MV-4-11 (cell line): ENCODE results near the gene FBXO17.
A peak's percentile ranks its signal among the peaks of the same experiment; 100 is the strongest.

Source experiments
- DNase-seq: peaks from one replicate; lab custom pipeline; 2025; lab: John Stamatoyannopoulos, UW

FBXO17 gene

GRCh38 chr19:38917516-38917915, 58.0 kb downstream of the FBXO17 start:
- DNase-seq, result no peak

GRCh38 chr19:38915329-38916321, 59.9 kb downstream of the FBXO17 start:
- no peak for DNase-seq

- no peak for DNase-seq
Measured at GRCh38 chr19:38913958-38914357, 61.6 kb downstream of the FBXO17 start.

GRCh38 chr19:38912600-38913514, 62.7 kb downstream of the FBXO17 start:
- peak; percentile 100 for DNase-seq

- DNase-seq, result no peak
Measured at GRCh38 chr19:38911388-38912001, 64.0 kb downstream of the FBXO17 start.

- no peak for DNase-seq
Measured at GRCh38 chr19:38910488-38910887, 65.1 kb downstream of the FBXO17 start.

- no peak for DNase-seq
Measured at GRCh38 chr19:38908911-38909310, 66.6 kb downstream of the FBXO17 start.

GRCh38 chr19:38907670-38908069, 67.9 kb downstream of the FBXO17 start:
- DNase-seq, result no peak

- no peak for DNase-seq
Measured at GRCh38 chr19:38907227-38907626, 68.3 kb downstream of the FBXO17 start.

GRCh38 chr19:38905620-38906019, 69.9 kb downstream of the FBXO17 start:
- DNase-seq, result no peak

- no peak for DNase-seq
Measured at GRCh38 chr19:38904581-38905539, 70.7 kb downstream of the FBXO17 start.

- no peak for DNase-seq
Measured at GRCh38 chr19:38901683-38902082, 73.9 kb downstream of the FBXO17 start.

- no peak for DNase-seq
Measured at GRCh38 chr19:38900743-38901190, 74.8 kb downstream of the FBXO17 start.

GRCh38 chr19:38900202-38900629, 75.3 kb downstream of the FBXO17 start:
- DNase-seq, result no peak

GRCh38 chr19:38899447-38900201, 75.9 kb downstream of the FBXO17 start, which contains the start of the genes NFKBIB and SIRT2:
NFKBIB (plus strand) TSS chr19:38899969; CDS start chr19:38900033, 64 bp downstream.
SIRT2 (minus strand) TSS chr19:38899618; CDS start chr19:38899521, 97 bp downstream.
- DNase-seq, result peak; percentile 100

- DNase-seq, result no peak
Measured at GRCh38 chr19:38898788-38899446, 76.6 kb downstream of the FBXO17 start.

- DNase-seq, result no peak
Measured at GRCh38 chr19:38894968-38895367, 80.6 kb downstream of the FBXO17 start.

GRCh38 chr19:38893341-38893771, 82.2 kb downstream of the FBXO17 start:
- DNase-seq, result no peak

GRCh38 chr19:38892841-38893240, 82.7 kb downstream of the FBXO17 start:
- no peak for DNase-seq
